ENCODE data around the gene RAP1GAP.

- no peak for TF ChIP-seq CTCF (conservative IDR thresholded peaks at IDR 0.05)
- no peak for TF ChIP-seq EZH2 (IDR thresholded peaks at IDR 0.05; ENCODE audit: low read depth)
Observed at GRCh38 chr1:21572735-21573277, 96.4 kb downstream of the RAP1GAP start.

Measured in PC-9 (cell line).